ENCODE data around the gene ZNF611. TPM values are rescaled to one million over a fixed set of nuclear protein-coding genes. Genes with fewer than 3 reads are reported as not detected.
A peak's percentile ranks its signal among the peaks of the same experiment; 100 is the strongest.
"Not testable (repeated sequence)": the region's sequence is repeated elsewhere in the genome, so short reads cannot be mapped to it uniquely, and the experiment has no call there.

Gene ZNF611
- total RNA-seq, 1 donor from 2014 or later = 47.3 TPM

DNA sequence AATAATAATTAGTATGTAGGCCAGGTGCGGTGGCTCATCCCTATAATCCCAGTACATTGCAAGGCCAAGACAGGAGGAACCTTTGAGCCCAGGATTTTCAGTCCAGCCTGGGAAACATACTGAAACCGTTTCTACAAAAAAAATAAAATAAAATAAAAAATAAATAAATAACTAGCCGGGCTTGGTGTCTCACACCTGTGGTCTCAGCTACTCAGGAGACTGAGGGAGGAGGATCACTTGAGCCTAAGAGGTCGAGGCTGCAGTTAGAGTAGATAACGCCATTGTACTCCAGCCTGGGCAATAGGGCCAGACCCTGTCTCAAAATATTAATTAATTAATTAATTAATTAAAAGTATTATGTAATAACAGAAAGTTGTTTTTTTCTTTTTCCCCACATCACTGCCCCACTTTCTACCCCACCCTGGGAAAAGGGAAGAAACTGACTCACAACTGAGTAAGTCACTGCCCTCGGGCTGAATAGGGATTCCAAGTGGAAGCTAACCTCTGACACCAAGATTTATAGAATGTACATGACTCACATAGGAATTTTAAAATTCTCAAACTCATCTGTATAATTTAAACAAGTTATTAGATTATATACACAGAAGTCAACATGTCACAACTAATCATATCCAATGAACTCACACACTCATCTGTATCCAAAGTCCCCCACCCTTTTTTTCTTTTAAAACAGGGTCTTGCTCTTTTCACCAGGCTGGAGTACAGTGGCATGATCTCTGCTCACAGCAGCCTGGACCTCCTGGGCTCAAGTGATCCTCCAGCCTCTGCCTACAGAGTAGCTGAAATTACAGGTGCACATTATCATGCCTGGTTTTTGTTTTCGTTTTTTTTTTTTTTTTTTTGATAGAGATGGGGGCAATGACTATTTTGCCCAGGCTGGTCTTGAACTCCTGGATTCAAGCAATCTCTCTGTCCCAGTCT, 12.5 kb downstream of the ZNF611 start:
- DNase-seq (ENCODE audit: low spot score, unreplicated experiment) = no peak
- Mint-ChIP-seq H3K9me3 (ENCODE audit: low read depth) (no peaks in the 10 kb centered on the region), H3K4me1 (ENCODE audit: low read depth) (peaks cover 40% of the 10 kb centered on the region), H3K36me3 (ENCODE audit: insufficient read depth) (peaks cover 31% of the 10 kb centered on the region), H3K27ac (peak overlapping the region; percentile 88), H3K27me3 (no peaks in the 10 kb centered on the region), H3K4me3 (ENCODE audit: low read depth) (no peak overlapping the region)
- no peak for TF ChIP-seq CTCF (IDR thresholded peaks at IDR 0.05; ENCODE audit: unreplicated experiment)

DNA sequence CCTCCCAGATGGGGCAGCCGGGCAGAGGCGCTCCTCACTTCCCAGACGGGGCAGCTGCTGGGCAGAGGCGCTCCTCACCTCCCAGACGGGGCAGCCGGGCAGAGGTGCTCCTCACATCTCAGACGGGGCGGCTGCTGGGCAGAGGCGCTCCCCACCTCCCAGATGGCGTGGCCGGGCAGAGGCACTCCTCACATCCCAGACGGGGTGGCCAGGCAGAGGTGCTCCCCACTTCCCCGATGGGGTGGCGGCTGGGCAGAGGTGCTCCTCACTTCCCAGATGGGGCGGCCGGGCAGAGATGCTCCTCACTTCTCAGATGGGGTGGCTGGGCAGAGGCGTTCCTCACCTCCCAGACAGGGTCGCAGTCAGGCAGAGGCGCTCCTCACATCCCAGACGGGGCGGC, 14.3 kb downstream of the ZNF611 start:
- H3K27ac Mint-ChIP-seq; DNase-seq (ENCODE audit: low spot score, unreplicated experiment); H3K27me3 Mint-ChIP-seq; H3K4me3 Mint-ChIP-seq (ENCODE audit: low read depth); H3K9me3 Mint-ChIP-seq (ENCODE audit: low read depth): not testable (repeated sequence)
- Mint-ChIP-seq H3K4me1 (ENCODE audit: low read depth) (peaks cover 38% of the 10 kb centered on the region), H3K36me3 (ENCODE audit: insufficient read depth) (peaks cover 26% of the 10 kb centered on the region)

GRCh38 chr19:52716522-52716921, 18.3 kb downstream of the ZNF611 start:
- Mint-ChIP-seq H3K27me3 (no peaks in the 10 kb centered on the region), H3K27ac (peak overlapping the region; percentile 67), H3K9me3 (ENCODE audit: low read depth) (no peaks in the 10 kb centered on the region), H3K36me3 (ENCODE audit: insufficient read depth) (peaks cover 41% of the 10 kb centered on the region), H3K4me3 (ENCODE audit: low read depth) (no peak overlapping the region), H3K4me1 (ENCODE audit: low read depth) (peaks cover 11% of the 10 kb centered on the region)
- TF ChIP-seq CTCF (IDR thresholded peaks at IDR 0.05; ENCODE audit: unreplicated experiment) = no peak
- DNase-seq (ENCODE audit: low spot score, unreplicated experiment) = no peak

DNA sequence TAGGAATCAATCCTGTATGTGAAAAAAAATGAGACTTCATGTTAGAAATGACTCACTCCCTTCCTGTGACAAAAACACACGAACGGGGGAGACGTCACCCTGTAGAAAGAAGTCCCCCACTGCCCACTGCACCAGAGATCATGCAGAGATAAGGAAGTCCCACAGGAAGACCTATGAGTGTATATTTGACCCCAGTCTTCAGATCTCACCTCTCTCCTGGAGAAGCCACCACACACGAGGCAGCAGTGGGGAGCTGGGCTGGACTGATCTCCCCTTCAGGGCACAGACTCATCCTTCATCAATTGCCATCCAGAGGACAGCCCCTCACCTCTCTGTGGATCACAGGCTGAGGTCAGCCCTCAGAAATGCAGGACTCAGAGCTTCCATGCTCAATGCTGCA, 18.9 kb downstream of the ZNF611 start:
- peaks cover 41% of the 10 kb centered on the region for H3K36me3 Mint-ChIP-seq (ENCODE audit: insufficient read depth)
- not testable (repeated sequence) for DNase-seq (ENCODE audit: low spot score, unreplicated experiment); H3K4me3 Mint-ChIP-seq (ENCODE audit: low read depth); H3K27me3 Mint-ChIP-seq; H3K9me3 Mint-ChIP-seq (ENCODE audit: low read depth)
- H3K27ac Mint-ChIP-seq = peak overlapping the region; percentile 84
- H3K4me1 Mint-ChIP-seq (ENCODE audit: low read depth) = peaks cover 11% of the 10 kb centered on the region

GRCh38 chr19:52715330-52715729, 19.5 kb downstream of the ZNF611 start:
- DNase-seq (ENCODE audit: low spot score, unreplicated experiment); H3K4me3 Mint-ChIP-seq (ENCODE audit: low read depth); H3K9me3 Mint-ChIP-seq (ENCODE audit: low read depth); H3K27ac Mint-ChIP-seq; H3K27me3 Mint-ChIP-seq: not testable (repeated sequence)
- Mint-ChIP-seq H3K4me1 (ENCODE audit: low read depth) (peaks cover 11% of the 10 kb centered on the region), H3K36me3 (ENCODE audit: insufficient read depth) (peaks cover 43% of the 10 kb centered on the region)

GRCh38 chr19:52713051-52713450, 21.8 kb downstream of the ZNF611 start:
- not testable (repeated sequence) for H3K9me3 Mint-ChIP-seq (ENCODE audit: low read depth); H3K27ac Mint-ChIP-seq; DNase-seq (ENCODE audit: low spot score, unreplicated experiment); H3K4me3 Mint-ChIP-seq (ENCODE audit: low read depth); H3K4me1 Mint-ChIP-seq (ENCODE audit: low read depth); H3K27me3 Mint-ChIP-seq
- H3K36me3 Mint-ChIP-seq (ENCODE audit: insufficient read depth) = peaks cover 48% of the 10 kb centered on the region

DNA sequence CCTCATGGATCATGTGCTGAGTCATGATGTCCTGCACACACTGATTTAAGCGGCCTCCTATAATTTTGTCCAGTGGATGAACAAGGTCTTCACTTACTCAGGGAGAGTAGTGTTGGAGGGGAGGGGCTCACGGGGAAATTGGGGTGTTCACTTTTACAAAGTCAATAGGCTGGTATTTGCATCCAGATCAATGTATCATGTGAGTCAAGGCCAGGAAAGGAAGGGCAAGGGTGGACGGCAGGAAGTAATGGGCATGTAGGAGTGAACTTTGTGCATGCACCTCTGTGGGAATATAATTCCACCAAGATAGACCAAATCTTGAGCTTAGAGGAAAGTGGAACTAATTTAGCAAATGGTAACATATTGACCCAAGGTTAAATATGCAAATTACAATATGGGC, 23.2 kb downstream of the ZNF611 start:
- peaks cover 57% of the 10 kb centered on the region for H3K36me3 Mint-ChIP-seq (ENCODE audit: insufficient read depth)
- not testable (repeated sequence) for DNase-seq (ENCODE audit: low spot score, unreplicated experiment); H3K4me1 Mint-ChIP-seq (ENCODE audit: low read depth); H3K27me3 Mint-ChIP-seq; H3K4me3 Mint-ChIP-seq (ENCODE audit: low read depth); H3K27ac Mint-ChIP-seq; H3K9me3 Mint-ChIP-seq (ENCODE audit: low read depth)

DNA sequence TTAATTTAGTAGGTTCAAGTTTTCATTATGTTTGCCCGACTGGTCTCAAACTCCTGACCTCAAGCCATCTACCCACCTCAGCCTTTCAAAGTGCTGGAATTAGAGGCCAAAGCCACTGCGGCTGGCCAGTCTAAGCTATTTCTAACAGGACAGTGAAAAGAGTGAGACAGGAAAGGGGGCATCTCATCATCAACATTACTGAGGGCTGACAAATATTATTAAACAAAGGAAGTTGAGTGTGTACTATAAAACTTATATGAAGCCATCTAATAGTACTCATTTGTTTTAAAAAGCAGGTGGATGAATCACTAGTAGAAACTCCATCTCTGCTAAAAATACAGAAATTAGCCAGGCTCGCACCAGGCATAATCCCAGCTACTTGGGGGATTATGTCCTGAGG, 24.3 kb downstream of the ZNF611 start:
- no peak for TF ChIP-seq CTCF (IDR thresholded peaks at IDR 0.05; ENCODE audit: unreplicated experiment)
- DNase-seq (ENCODE audit: low spot score, unreplicated experiment) = no peak
- Mint-ChIP-seq H3K27ac (no peak overlapping the region), H3K4me3 (ENCODE audit: low read depth) (no peak overlapping the region), H3K27me3 (no peaks in the 10 kb centered on the region), H3K9me3 (ENCODE audit: low read depth) (peaks cover 18% of the 10 kb centered on the region), H3K4me1 (ENCODE audit: low read depth) (no peaks in the 10 kb centered on the region), H3K36me3 (ENCODE audit: insufficient read depth) (peaks cover 68% of the 10 kb centered on the region)

- H3K4me3 Mint-ChIP-seq (ENCODE audit: low read depth); H3K4me1 Mint-ChIP-seq (ENCODE audit: low read depth); H3K27ac Mint-ChIP-seq; H3K27me3 Mint-ChIP-seq; DNase-seq (ENCODE audit: low spot score, unreplicated experiment): not testable (repeated sequence)
- Mint-ChIP-seq H3K36me3 (ENCODE audit: insufficient read depth) (peaks cover 60% of the 10 kb centered on the region), H3K9me3 (ENCODE audit: low read depth) (peaks cover 32% of the 10 kb centered on the region)
These were observed 29.2 kb downstream of the ZNF611 start for GRCh38 chr19:52705615-52706014.
